Measurements from ENCODE around the gene GDI1.

Gene GDI1

DNA sequence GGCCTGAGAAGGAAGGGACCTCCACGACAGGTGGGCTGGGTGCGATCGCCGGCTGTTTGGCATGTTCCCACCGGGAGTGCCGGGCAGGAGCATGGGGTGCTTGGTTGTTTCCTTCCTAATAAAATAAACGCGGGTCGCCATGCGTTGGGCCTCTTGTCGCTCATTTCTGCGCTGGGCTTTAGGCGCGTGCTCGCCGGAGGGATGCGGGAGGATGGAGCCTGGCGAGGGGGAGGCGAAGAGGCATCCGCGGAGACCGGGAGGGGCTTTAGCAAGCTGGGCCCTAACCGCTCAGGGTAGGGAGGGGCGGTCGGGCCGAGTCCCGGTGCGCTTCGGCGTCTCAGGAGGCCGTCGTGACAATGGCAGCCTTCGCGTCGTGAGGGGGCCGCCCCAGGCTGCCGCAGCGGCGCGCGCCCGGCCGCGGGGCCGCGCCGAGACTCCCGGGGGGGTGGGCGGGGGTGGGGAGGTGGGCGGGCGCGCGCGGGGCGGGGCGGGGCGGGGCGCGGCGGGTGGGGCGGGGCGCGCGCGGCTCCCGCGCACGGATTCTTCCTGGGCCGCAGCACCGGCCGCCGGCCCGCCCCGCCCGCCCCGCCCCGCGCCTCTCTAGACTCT is 476 bp upstream of the GDI1 start:
- DNase-seq (ENCODE audit: low read depth in 2 of 2) = peak in 1 of 2 donors; percentile 28

DNA sequence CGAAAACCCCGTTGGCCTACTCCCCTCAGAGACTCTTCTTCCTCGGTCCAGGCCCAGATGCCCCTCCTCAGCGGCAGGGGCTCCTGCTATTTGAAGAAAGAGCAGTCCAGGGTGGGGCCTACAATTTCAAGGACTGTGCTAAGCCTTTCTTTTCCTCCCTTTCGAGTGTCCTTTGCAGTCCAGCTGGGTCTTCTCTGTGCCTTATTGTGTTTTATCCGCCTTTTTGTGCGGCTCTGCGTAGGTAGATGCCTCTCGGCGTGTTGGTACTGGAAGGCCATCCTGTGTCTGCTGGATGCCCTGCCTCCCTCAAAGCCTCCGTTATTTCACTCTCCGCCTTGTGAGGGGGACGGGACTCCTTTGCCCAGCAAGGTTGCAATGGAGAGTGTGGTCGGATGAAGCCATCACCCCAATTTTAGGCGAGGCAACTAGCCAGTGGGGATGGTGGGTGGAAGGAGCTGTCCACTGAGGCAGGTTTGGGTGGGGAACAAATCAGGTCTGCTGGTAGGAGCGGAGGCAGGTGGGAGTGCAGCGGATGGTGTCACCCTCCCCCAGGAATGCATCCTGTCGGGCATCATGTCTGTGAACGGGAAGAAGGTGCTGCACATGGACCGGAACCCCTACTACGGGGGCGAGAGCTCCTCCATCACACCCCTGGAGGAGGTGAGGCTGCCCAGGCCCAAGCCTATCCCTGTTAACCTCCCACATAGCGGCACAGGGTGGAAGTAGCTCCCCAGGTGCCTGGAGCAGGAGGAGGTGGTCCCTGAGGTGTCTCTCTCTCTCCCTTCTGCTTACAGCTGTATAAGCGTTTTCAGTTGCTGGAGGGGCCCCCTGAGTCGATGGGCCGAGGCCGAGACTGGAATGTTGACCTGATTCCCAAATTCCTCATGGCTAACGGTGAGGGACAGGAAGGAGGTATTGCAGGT is 1.3 kb downstream of the GDI1 start:
- no peak for DNase-seq (ENCODE audit: low read depth in 2 of 2)

GRCh38 chrX:154439841-154440240 is 2.9 kb downstream of the GDI1 start:
- DNase-seq (ENCODE audit: low read depth in 2 of 2) = no peak

- no peak for DNase-seq (ENCODE audit: low read depth in 2 of 2)
Observed at GRCh38 chrX:154440623-154441357, 3.8 kb downstream of the GDI1 start.

- no peak for DNase-seq (ENCODE audit: low read depth in 2 of 2)
Observed at GRCh38 chrX:154441564-154441963, 4.6 kb downstream of the GDI1 start.

GRCh38 chrX:154441984-154442707 is 5.2 kb downstream of the GDI1 start:
- no peak for DNase-seq (ENCODE audit: low read depth in 2 of 2)

DNA sequence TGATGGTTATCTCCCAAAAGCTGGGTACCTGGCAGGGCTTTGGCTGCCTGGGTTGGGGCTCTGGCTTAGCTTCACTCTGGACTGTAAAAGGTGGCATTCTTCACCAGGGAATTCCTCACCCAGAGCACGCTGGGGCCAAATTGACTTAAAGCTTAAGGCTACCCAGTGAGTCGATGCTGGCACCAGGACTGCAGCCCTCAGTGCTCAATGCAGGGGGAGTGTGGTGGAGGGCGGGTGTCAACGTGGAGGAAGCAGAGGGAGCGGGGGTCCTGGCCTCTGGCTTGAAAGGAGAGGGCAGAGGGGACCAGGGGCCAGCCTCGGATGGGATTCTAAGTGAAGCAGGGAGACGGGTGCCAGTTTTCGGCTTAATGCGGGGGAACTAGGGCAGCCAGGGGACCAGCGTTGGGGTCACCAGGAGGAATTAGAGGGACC is 6.5 kb downstream of the GDI1 start:
- no peak for DNase-seq (ENCODE audit: low read depth in 2 of 2)

DNA sequence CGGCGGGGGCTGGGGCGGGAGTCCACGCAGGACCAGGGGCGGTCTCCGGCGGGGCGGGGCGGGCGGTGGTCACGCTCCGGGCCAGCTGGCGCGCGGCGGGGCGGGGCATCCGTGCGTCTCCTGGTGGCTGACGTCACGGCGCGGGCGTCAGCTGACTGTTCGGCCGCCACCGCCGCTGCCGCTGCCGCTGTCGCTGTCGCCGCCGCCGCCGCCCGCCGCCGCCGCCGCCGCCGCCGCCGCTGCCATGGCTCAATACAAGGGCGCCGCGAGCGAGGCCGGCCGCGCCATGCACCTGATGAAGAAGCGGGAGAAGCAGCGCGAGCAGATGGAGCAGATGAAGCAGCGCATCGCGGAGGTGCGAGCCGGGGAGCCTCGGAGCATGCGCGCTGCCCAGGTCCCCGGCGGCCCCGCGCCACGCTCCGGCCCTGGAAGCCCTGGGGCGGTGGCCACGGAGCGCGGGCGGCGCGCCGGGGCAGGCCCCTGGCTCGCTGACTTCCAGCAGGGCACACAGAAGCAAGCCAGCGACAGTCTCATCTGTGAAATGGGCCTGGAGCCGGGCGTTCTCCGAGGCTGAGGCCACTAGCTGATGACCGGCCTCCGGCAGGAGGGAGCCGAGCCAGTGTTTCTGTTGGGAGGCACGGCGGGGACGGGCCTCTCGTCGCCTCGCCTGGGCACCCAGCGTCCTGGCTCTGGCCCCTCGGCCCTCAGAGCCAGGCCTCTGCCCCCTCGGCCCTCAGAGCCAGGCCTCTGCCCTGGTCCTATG is 7.2 kb downstream of the GDI1 start, which contains the start of gene FAM50A:
Gene FAM50A (plus strand): TSS at position 150 of the 763 bp plus-strand sequence. CDS start 95 bp downstream, at position 245.
- DNase-seq (ENCODE audit: low read depth in 2 of 2) = peak; percentile 63 to 64

DNA sequence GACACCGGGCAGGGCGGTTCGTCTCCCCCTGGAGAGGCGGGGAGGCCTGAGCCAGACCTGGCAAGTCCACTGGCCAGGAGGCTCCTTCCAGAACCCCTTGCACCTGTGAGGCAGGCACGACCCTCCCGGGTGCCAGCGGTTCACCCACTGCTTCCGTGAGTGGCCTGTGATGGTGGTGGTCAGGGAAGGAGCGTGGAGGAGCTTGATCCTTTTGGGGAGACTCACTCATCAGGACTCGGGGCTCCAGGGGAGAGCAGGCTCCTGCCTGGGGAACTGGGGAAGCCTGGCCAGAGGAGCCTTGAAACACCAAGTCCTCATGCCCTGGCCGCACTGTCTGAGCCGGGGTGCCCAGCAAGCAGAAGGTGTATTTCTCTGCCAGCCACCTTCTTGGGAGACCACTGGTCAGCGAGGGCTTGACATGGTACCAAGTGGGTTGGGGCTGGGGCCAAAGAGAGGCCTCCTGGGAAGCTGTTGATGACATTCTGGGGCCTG is 7.8 kb downstream of the GDI1 start:
- DNase-seq (ENCODE audit: low read depth in 2 of 2) = no peak

GRCh38 chrX:154445776-154446175 is 8.8 kb downstream of the GDI1 start:
- no peak for DNase-seq (ENCODE audit: low read depth in 2 of 2)

DNA sequence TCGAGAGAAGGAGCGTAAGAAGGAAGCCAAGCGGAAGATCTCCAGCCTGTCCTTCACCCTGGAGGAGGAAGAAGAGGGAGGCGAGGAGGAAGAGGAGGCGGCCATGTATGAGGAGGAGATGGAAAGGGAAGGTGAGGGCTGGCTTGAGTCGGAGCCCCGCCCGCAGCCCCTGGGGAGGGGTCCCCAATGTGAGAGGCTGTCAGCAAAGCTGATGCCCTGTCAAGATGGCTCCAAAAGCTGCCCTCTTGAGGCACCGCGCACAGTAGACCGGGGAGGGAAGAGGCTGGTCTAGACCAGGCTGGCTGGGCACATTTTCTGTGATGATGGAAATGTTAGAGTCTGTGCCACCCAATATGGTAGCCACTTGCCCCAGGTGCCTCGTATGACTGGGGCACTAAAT is 9.5 kb downstream of the GDI1 start:
- no peak for DNase-seq (ENCODE audit: low read depth in 2 of 2)

DNA sequence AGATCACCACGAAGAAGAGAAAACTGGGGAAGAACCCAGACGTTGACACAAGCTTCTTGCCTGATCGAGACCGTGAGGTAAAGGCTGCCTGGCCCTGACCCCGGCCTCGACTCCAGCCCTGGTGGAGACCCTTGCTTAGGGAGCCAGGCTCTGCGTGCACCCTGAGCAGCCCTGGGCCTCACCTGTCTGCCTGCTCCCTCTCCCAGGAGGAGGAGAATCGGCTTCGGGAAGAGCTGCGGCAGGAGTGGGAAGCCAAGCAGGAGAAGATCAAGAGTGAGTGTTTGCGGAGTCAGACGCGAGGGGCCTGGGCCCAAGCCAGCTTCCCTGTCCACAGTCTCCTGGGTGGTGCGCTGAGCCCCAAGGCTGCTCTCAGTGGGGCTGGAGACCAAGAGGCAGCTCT is 11.5 kb downstream of the GDI1 start:
- no peak for DNase-seq (ENCODE audit: low read depth in 2 of 2)

DNA sequence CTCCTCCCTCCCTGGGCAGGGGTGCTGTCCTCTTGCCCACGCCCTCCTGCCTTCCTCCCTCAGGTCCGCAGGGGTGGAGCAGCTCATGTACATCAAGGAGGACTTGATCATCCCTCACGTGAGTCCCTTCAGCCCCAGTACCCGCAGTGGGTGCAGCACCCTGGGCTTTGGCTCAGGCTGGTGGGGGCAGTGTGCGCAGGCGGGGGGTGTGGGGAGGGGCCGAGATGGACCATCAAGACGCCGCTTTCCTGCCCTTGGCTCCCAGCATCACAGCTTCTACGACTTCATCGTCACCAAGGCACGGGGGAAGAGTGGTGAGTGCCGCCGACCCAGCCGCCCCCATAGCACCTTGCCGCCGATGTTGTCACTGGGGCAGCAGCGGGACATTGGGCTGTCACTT is 12.7 kb downstream of the GDI1 start:
- no peak for DNase-seq (ENCODE audit: low read depth in 2 of 2)

DNA sequence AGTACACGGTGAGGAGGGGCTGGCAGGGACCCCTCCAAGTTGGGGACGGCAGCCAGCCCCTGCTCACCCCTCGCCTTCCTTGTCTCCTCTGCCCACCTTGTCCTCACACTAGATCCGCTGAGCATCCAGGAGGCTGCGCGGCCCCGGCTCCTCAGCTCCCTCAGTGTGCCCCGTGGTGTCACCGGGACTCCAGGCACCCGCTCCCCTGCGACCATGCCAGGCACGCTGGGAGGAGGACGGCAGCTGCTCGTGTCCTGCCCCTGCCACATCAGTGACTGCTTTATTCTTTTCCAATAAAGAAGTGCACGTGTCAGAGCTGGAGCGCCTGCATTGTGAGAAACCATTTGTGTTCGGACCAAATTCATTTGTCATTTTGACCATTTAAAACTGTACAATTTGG is 13.4 kb downstream of the GDI1 start:
- no peak for DNase-seq (ENCODE audit: low read depth in 2 of 2)

GRCh38 chrX:154452823-154453222 is 15.9 kb downstream of the GDI1 start:
- DNase-seq (ENCODE audit: low read depth in 2 of 2) = no peak

DNA sequence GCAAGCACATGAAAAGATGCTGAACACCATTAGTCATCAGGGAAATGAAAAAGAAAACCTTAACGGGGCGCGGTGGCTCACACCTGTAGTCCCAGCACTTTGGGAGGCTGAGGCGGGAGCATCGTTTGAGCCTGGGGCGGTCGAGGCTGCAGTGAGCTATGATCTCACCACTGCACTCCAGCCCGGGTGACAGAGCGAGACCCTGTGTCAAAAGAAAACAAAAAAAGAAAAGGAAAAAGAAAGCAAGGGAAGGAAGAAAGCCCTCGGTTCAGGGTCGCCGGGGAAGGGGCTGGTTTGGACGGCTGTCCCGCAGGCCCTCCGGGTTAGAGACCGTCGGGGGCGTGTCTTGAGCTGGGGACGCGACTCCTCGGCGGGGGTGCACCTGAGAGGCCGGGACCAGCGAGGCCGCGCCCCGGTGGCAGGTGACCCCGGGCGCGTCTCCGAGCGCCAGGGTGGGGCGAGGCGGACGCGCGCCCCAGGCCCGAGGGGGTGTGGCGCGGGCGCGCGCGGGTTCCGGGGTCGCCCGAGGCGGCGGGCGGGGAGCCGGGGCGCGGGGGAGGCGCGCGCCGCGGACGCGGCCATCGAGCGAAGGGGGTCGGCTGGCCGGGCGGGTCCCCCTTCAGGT is 20.6 kb downstream of the GDI1 start:
- DNase-seq (ENCODE audit: low read depth in 2 of 2) = peak; percentile 29 to 42

GRCh38 chrX:154458116-154458953 is 21.4 kb downstream of the GDI1 start, which contains the start of gene PLXNA3:
TSS of gene PLXNA3 (plus strand) at chrX:154458281. CDS start at chrX:154460184, 1,903 bp downstream.
- DNase-seq (ENCODE audit: low read depth in 2 of 2) = peak; percentile 37 to 40

DNA sequence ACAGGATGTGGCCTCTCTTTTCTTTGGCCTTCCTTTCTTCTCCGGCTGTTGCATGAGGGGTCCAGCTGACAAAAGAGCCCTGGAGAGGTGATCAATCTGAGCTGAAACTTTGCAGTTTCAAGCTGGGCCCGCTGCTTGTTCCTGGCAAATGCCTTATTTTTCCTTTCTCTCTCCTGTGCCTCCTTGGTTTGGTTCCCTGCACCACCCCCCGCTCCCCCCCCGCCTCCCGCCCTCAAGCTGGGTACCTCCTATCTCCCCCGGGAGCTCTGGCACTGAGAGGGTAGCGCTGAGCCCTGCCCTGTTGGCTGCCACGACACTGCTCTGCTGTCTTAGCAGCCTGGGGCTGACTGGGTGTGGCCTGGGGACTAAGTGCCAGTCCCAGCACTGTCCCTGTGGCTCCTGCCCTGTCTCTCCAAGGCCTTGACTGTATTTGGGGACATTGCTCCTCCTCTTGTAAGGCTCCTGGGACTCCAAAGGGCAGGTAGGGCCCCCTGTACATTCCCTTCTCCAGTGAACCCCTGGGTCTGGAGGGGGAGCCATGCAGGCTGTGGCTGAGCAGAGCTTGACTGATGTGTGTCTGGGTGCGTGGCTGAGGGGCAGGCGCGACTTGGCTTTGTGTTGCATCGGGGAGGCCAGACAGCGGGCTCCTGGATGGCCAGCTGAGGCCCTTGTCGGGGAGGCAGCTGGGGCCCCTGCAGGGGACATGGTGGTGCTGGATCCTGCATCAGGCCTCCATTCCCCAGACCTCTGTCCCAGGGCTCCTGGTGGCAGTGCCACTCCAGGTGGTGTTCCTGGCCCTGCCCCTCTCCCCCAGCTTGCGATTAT is 22.2 kb downstream of the GDI1 start:
- no peak for DNase-seq (ENCODE audit: low read depth in 2 of 2)
